K562 (cell line): ENCODE measurements around the gene FBLIM1. TPM values are rescaled to one million over a fixed set of nuclear protein-coding genes. Genes with fewer than 3 reads are reported as not detected.

Experiments used
- ATAC-seq: fragments of 200-7000 bp; cut with Tn5 transposase; 3 replicates; pipeline ENCODE4 v1.9.1; 2020; ENCODE audit warnings: moderate library complexity
- BruUV-seq: library from RNA; stranded (reverse); fragments of 400-500 nt; replicated peaks from 2 replicates; lab custom pipeline; 2021; lab: Mats Ljungman, UMichigan
- CTCF ChIA-PET: fragments of 300-600 bp; formaldehyde crosslinking; extraction: SDS; loops from one replicate; lab custom pipeline; 2021; ENCODE audit warnings: low intra/inter-chr PET ratio; lab: Yijun Ruan, JAX
- POLR2A ChIA-PET: fragments of 300-600, 350-650 bp; sonication (Branson Sonifier 250); formaldehyde crosslinking; extraction: SDS; loops from one replicate; lab custom pipeline; 2021; ENCODE audit warnings: antibody characterized with exemption, inconsistent platforms; lab: Yijun Ruan, JAX
- DNase-seq, 4 experiments: peaks; one replicate each; pipeline versions ENCODE4 v3.0.0 to v3.0.0-alpha.2; 2011 to 2018; ENCODE audit warnings: low spot score in 3 of 4, mixed read lengths in 3 of 4; ENCODE audit errors: extremely low read depth in 1 of 4
- FAIRE-seq: peaks from 2 replicates; lab custom pipeline; 2011; peaks lifted over from hg19 to GRCh38; lab: Jason Lieb, UNC
- H2AFZ ChIP-seq: 2 replicates; pipeline ENCODE4 v1.6.0; 2011; ENCODE audit warnings: low read depth, low read length, control low read depth, inconsistent platforms
- H3K27ac ChIP-seq: fragments of 200-600 bp; 3 replicates; pipeline ENCODE4 v1.8.0; 2011; ENCODE audit warnings: low read depth, mild to moderate bottlenecking, control low read depth, inconsistent platforms, low read length, moderate library complexity, mixed read lengths; ENCODE audit errors: extremely low read depth
- H3K27me3 ChIP-seq, 2 experiments: fragments of 300-600 bp in 1 of 2; 2 replicates in 1 of 2; 3 replicates in 1 of 2; pipeline versions ENCODE4 v1.6.0 to v1.8.0; 2011; ENCODE audit warnings: inconsistent platforms in 2 of 2, low read length in 2 of 2, mild to moderate bottlenecking in 1 of 2, mixed read lengths in 1 of 2, moderate library complexity in 1 of 2; ENCODE audit not compliant: control insufficient read depth in 2 of 2, insufficient read depth in 2 of 2
- H3K36me3 ChIP-seq: fragments of 300-600 bp; 3 replicates; pipeline ENCODE4 v1.8.0; 2011; ENCODE audit warnings: mild to moderate bottlenecking, low read length, inconsistent platforms; ENCODE audit not compliant: control insufficient read depth, insufficient read depth
- H3K4me1 ChIP-seq, 2 experiments: fragments of 200-600 bp in 1 of 2; replicated peaks in 1 of 2; 2 replicates in 1 of 2; 3 replicates in 1 of 2; pipeline versions ENCODE4 v1.5.1 to v1.8.0; 2011; ENCODE audit warnings: inconsistent platforms in 2 of 2, low read length in 2 of 2, mild to moderate bottlenecking in 1 of 2, mixed read lengths in 1 of 2, moderate library complexity in 1 of 2; ENCODE audit not compliant: control insufficient read depth in 2 of 2, insufficient read depth in 2 of 2
- H3K4me2 ChIP-seq: 2 replicates; pipeline ENCODE4 v1.6.1; 2011; ENCODE audit warnings: low read length, control low read depth, inconsistent platforms, mixed read lengths; ENCODE audit not compliant: insufficient read depth
- H3K4me3 ChIP-seq: fragments of 200-600 bp; sonication (generic), shearing (Covaris generic); 2 replicates; pipeline ENCODE4 v1.5.1; 2016; ENCODE audit warnings: control low read depth, inconsistent platforms
- H3K79me2 ChIP-seq: fragments of 200-600 bp; 3 replicates; pipeline ENCODE4 v1.8.0; 2011; ENCODE audit warnings: low read length, inconsistent platforms; ENCODE audit not compliant: control insufficient read depth, insufficient read depth
- H3K9ac ChIP-seq, 2 experiments: 2 replicates each; pipeline versions ENCODE4 v1.6.0 to v1.6.1; 2011; ENCODE audit warnings: low read depth in 2 of 2, low read length in 2 of 2, control low read depth in 1 of 2, inconsistent platforms in 1 of 2, mild to moderate bottlenecking in 1 of 2, mixed read lengths in 1 of 2; ENCODE audit not compliant: insufficient read depth in 1 of 2
- H3K9me1 ChIP-seq: one replicate; pipeline ENCODE4 v1.6.0; 2011; ENCODE audit warnings: inconsistent platforms, mild to moderate bottlenecking, low read length, moderate library complexity; ENCODE audit not compliant: control insufficient read depth, insufficient read depth
- H3K9me3 ChIP-seq: replicated peaks from 2 replicates; pipeline ENCODE4 v1.5.1; 2011; ENCODE audit warnings: low read depth, low read length, inconsistent platforms; ENCODE audit not compliant: control insufficient read depth, insufficient read depth
- H4K20me1 ChIP-seq: replicated peaks from 2 replicates; pipeline ENCODE4 v1.6.1; 2011; ENCODE audit warnings: low read length, inconsistent platforms, mixed read lengths; ENCODE audit not compliant: control insufficient read depth, insufficient read depth
- CEBPG ChIP-seq, 3 experiments: fragments of 200-800 bp in 1 of 3; sonication (Bioruptor generic) in 1 of 3; sonication (generic) in 1 of 3; formaldehyde crosslinking in 1 of 3; IDR thresholded peaks in 2 of 3; conservative IDR thresholded peaks in 1 of 3; 2 replicates each; pipeline versions ENCODE4 v1.6.1 to v1.8.0; 2016 to 2022; ENCODE audit warnings: missing compliant biosample characterization in 2 of 3, missing genetic modification characterization in 2 of 3, mild to moderate bottlenecking in 1 of 3, missing genetic modification reagents in 1 of 3
- CREB1 ChIP-seq, 2 experiments: sonication (generic) in 1 of 2; formaldehyde crosslinking in 1 of 2; IDR thresholded peaks; 2 replicates each; pipeline versions ENCODE4 v1.6.1 to v1.8.0; 2012 to 2022; ENCODE audit warnings: inconsistent platforms in 1 of 2, mild to moderate bottlenecking in 1 of 2, missing genetic modification reagents in 1 of 2, moderate library complexity in 1 of 2
- CREBBP ChIP-seq: IDR thresholded peaks from one replicate; pipeline ENCODE4 v1.6.1; 2012; ENCODE audit warnings: low read depth, mild to moderate bottlenecking, control low read depth, inconsistent platforms, low read length
- FOXP1 ChIP-seq: sonication (generic); formaldehyde crosslinking; IDR thresholded peaks from 2 replicates; pipeline ENCODE4 v1.8.0; 2022; ENCODE audit warnings: mild to moderate bottlenecking, missing genetic modification reagents
- MEIS2 ChIP-seq: fragments of 450-650 bp; IDR thresholded peaks from 2 replicates; pipeline ENCODE4 v1.6.1; 2014; ENCODE audit warnings: mild to moderate bottlenecking; ENCODE audit not compliant: partially characterized antibody
- NFXL1 ChIP-seq: fragments of 450-650 bp; formaldehyde crosslinking; IDR thresholded peaks from 2 replicates; pipeline ENCODE4 v1.4.0; 2021; ENCODE audit warnings: mild to moderate bottlenecking
- PRMT5 ChIP-seq: sonication (generic); formaldehyde crosslinking; IDR thresholded peaks from 2 replicates; pipeline ENCODE4 v1.5.0; 2020; ENCODE audit warnings: missing genetic modification reagents
- RAD21 ChIP-seq, 2 experiments: fragments of 250-450 bp in 1 of 2; fragments of 450-650 bp in 1 of 2; sonication (Bioruptor Pico) in 1 of 2; formaldehyde crosslinking in 1 of 2; IDR thresholded peaks in 1 of 2; conservative IDR thresholded peaks in 1 of 2; 2 replicates each; pipeline versions ENCODE4 v1.4.0 to v1.8.0; 2020 to 2022; ENCODE audit warnings: mild to moderate bottlenecking in 2 of 2, moderate library complexity in 1 of 2
- RAD51 ChIP-seq: fragments of 450-650 bp; IDR thresholded peaks from 2 replicates; pipeline ENCODE4 v1.7.1; 2016; ENCODE audit warnings: low read depth, mild to moderate bottlenecking, borderline replicate concordance
- SUPT5H ChIP-seq: fragments of 450-650 bp; IDR thresholded peaks from 2 replicates; pipeline ENCODE4 v1.6.1; 2016
- ZNF764 ChIP-seq: fragments of 250-450 bp; sonication (Bioruptor Pico); IDR thresholded peaks from 2 replicates; pipeline ENCODE4 v1.4.0; 2020; ENCODE audit warnings: low read depth, mild to moderate bottlenecking, moderate library complexity
- ZNF79 ChIP-seq: fragments of 250-450 bp; sonication (Bioruptor Pico); IDR thresholded peaks from 2 replicates; pipeline ENCODE4 v1.4.0; 2020; ENCODE audit warnings: low read depth, mild to moderate bottlenecking, moderate library complexity
- WGBS: fragments of 100-300 bp; shearing (Covaris generic); methylation state at CpG from one replicate; pipeline ENCODE4 v1.1.6; 2016; ENCODE audit warnings: low coverage, mixed read lengths; ENCODE audit not compliant: insufficient coverage; ENCODE audit errors: missing lambda C conversion rate; 5-methylcytosine and 5-hydroxymethylcytosine counted together
- in situ Hi-C: fragments of 300-500 bp; cut with MboI; formaldehyde crosslinking; loops from 4 replicates; pipeline ENCODE4 v1.15.0; 2018; ENCODE audit warnings: inconsistent platforms, mixed read lengths
- intact Hi-C: fragments of 100-400 bp; cut with micrococcal nuclease; formaldehyde crosslinking; loops from 2 replicates; pipeline ENCODE4 v1.14.2; 2022
- polyA plus RNA-seq, 8 experiments: library from polyadenylated mRNA; depleted of rRNA in 4 of 8; stranded (reverse) in 5 of 8; unstranded in 3 of 8; fragments of >200 nt; fragmentation: Nextera tagmentation in 2 of 8; fragmentation: Illumina TruSeq in 1 of 8; extraction: Ambion mirVana in 2 of 8; extraction: Trizol in 1 of 8; gene quantifications; 2 replicates each; pipeline versions ENCODE4 v1.2.1 to v1.2.3, GENCODE V29; 2011 to 2014; ENCODE audit warnings: inconsistent platforms in 1 of 8, missing spikeins in 1 of 8
- total RNA-seq, 7 experiments: library from RNA; depleted of rRNA in 6 of 7; stranded (reverse); fragments of >200 nt in 6 of 7; fragmentation: Illumina TruSeq in 2 of 7; extraction: Trizol in 2 of 7; gene quantifications; 2 replicates each; pipeline versions ENCODE4 v1.2.1 to v1.2.3, GENCODE V29; 2011 to 2021; ENCODE audit warnings: low replicate concordance in 1 of 7
- TF ChIP-seq, protein P1 (sequence below): fragments of 450-650 bp; IDR thresholded peaks from 2 replicates; pipeline ENCODE4 v1.7.0; 2016; ENCODE audit warnings: borderline replicate concordance
- TF ChIP-seq, protein P2 (sequence below): fragments of 450-650 bp; IDR thresholded peaks from 2 replicates; pipeline ENCODE4 v1.6.1; 2017; ENCODE audit warnings: mild to moderate bottlenecking, moderate library complexity
- TF ChIP-seq, protein P3 (sequence below): sonication (generic); formaldehyde crosslinking; IDR thresholded peaks from 2 replicates; pipeline ENCODE4 v1.8.1; 2023; ENCODE audit warnings: mild to moderate bottlenecking, missing genetic modification reagents, moderate library complexity
- TF ChIP-seq, protein P4 (sequence below): sonication (generic); formaldehyde crosslinking; IDR thresholded peaks from 2 replicates; pipeline ENCODE4 v1.9.0; 2022; ENCODE audit warnings: mild to moderate bottlenecking, missing genetic modification reagents

The FBLIM1 gene
- total and polyA plus RNA-seq, 9 of the 15 experiments (the other 6 are each of a cell fraction or from before 2014, with no cell fraction given) = 0.14 to 0.24 TPM; not detected in 7

DNA sequence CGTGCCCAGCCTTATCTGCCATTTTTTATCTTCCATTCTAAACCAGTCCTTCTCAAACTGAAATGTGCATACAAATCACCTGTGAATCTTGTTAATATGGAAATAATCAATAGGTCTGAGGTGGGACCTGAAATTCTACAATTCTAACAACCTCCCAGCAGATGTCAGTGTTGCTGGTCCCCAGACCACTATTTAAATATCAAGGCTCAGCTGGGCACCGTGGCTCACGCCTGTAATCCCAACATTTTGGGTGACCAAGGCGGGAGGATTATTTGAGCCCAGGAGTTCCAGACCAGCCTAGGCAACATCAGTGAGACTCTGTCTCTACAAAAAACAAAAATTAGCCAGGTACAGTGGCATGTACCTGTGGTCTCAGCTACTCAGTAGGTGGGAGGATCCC lies 44.8 kb downstream of the FBLIM1 start (continued):
- TF ChIP-seq, protein P1, sequence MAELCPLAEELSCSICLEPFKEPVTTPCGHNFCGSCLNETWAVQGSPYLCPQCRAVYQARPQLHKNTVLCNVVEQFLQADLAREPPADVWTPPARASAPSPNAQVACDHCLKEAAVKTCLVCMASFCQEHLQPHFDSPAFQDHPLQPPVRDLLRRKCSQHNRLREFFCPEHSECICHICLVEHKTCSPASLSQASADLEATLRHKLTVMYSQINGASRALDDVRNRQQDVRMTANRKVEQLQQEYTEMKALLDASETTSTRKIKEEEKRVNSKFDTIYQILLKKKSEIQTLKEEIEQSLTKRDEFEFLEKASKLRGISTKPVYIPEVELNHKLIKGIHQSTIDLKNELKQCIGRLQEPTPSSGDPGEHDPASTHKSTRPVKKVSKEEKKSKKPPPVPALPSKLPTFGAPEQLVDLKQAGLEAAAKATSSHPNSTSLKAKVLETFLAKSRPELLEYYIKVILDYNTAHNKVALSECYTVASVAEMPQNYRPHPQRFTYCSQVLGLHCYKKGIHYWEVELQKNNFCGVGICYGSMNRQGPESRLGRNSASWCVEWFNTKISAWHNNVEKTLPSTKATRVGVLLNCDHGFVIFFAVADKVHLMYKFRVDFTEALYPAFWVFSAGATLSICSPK = no peak
- TF ChIP-seq ZNF79 (no peak), ZNF764 (no peak), RAD21 (CRISPR knock-in tag; conservative IDR thresholded peaks at IDR 0.05 in 1 of 2, IDR thresholded peaks at IDR 0.05 in 1 of 2) (peak; percentile 12 to 66; a peak in 2 of 4 replicates), PRMT5 (CRISPR knock-in tag) (no peak)
- TF ChIP-seq, protein P2, sequence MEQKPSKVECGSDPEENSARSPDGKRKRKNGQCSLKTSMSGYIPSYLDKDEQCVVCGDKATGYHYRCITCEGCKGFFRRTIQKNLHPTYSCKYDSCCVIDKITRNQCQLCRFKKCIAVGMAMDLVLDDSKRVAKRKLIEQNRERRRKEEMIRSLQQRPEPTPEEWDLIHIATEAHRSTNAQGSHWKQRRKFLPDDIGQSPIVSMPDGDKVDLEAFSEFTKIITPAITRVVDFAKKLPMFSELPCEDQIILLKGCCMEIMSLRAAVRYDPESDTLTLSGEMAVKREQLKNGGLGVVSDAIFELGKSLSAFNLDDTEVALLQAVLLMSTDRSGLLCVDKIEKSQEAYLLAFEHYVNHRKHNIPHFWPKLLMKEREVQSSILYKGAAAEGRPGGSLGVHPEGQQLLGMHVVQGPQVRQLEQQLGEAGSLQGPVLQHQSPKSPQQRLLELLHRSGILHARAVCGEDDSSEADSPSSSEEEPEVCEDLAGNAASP = no peak

DNA sequence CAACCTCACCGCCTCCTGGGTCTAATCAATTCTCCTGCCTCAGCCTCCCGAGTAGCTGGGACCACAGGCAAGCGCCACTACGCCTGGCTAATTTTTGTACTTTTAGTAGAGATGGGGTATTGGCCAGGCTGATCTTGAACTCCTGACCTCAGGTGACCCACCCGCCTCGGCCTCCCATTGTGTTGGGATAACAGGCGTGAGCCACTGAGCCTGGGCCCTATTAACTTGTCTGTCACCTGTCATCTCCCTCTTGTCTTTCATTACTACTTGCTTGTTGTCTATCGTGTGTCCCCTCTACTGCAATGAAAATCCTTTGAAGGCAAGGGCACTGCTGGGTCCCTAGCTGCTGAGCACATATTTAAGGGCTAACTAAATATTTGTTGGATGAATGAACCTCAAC lies 45.5 kb downstream of the FBLIM1 start:
- no peak overlapping the region for H3K4me3 ChIP-seq
- no peaks in the 10 kb centered on the region for H3K9me1 ChIP-seq
- in situ Hi-C loops (no loop called here), intact Hi-C loops (no loop called here)
- POLR2A ChIA-PET = interaction anchor here (1.1 to 1.8 kb wide), 4 partner anchors 12 to 82 kb away, joined by 3 to 4 read pairs (median 4); no protein-coding TSS in a partner anchor
- no peak overlapping the region for H3K9ac ChIP-seq
- no peak for DNase-seq
- no peak for ATAC-seq
- H2AFZ ChIP-seq = no peak overlapping the region
- WGBS = 55% methylated on average over 8 of the region's 8 CpGs
- no peak overlapping the region for H3K4me2 ChIP-seq
- no TSS peak for BruUV-seq
- H3K27ac ChIP-seq = no peak overlapping the region
- H3K79me2 ChIP-seq = no peaks in the 10 kb centered on the region
- FAIRE-seq = no peak
- H3K36me3 ChIP-seq = no peaks in the 10 kb centered on the region
- CTCF ChIA-PET = interaction anchor here (1.2 kb wide), 1 partner anchor 148 kb away, joined by 6 read pairs; no protein-coding TSS in a partner anchor
- no peaks in the 10 kb centered on the region for H4K20me1 ChIP-seq
- H3K27me3 ChIP-seq = no peaks in the 10 kb centered on the region
- no peaks in the 10 kb centered on the region for H3K9me3 ChIP-seq
- peaks cover 21 to 24% of the 10 kb centered on the region in 2 experiments for H3K4me1 ChIP-seq
- TF ChIP-seq RAD51 (no peak), CREBBP (no peak), CREB1 (IDR thresholded peaks at IDR 0.05) (no peak), CREB1 (CRISPR knock-in tag; IDR thresholded peaks at IDR 0.05) (no peak), CEBPG (CRISPR knock-in tag; IDR thresholded peaks at IDR 0.05) (0 out of 2 replicates have a peak, but pooled peaks have one; percentile 0), CEBPG (tag; conservative IDR thresholded peaks at IDR 0.05 in 1 of 2, IDR thresholded peaks at IDR 0.05 in 1 of 2) (no peak), MEIS2 (peak; percentile 24), SUPT5H (no peak), FOXP1 (CRISPR knock-in tag) (no peak), NFXL1 (CRISPR knock-in tag) (no peak)
- TF ChIP-seq, protein P3, sequence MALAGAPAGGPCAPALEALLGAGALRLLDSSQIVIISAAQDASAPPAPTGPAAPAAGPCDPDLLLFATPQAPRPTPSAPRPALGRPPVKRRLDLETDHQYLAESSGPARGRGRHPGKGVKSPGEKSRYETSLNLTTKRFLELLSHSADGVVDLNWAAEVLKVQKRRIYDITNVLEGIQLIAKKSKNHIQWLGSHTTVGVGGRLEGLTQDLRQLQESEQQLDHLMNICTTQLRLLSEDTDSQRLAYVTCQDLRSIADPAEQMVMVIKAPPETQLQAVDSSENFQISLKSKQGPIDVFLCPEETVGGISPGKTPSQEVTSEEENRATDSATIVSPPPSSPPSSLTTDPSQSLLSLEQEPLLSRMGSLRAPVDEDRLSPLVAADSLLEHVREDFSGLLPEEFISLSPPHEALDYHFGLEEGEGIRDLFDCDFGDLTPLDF (CRISPR knock-in tag) = no peak
- TF ChIP-seq, protein P4, sequence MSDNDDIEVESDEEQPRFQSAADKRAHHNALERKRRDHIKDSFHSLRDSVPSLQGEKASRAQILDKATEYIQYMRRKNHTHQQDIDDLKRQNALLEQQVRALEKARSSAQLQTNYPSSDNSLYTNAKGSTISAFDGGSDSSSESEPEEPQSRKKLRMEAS (CRISPR knock-in tag) = 0 out of 2 replicates have a peak, but pooled peaks have one; percentile 2
